Right lobe of liver (tissue), 4 donors: Measurements from ENCODE around the gene SCN9A.

Experiments
- POLR2A ChIP-seq: fragments of 450-650 bp; IDR thresholded peaks from one replicate; pipeline ENCODE4 v1.6.1; 2017; ENCODE audit warnings: antibody characterized with exemption, mild to moderate bottlenecking
- TF ChIP-seq, protein P1 (sequence below), 4 donors: fragments of 200-600 bp in 3 of 4; fragments of 450-650 bp in 1 of 4; IDR thresholded peaks; one replicate each; pipeline versions ENCODE4 v1.5.1 to v1.8.0; 2016 to 2022; ENCODE audit warnings: antibody characterized with exemption in 4 of 4, mild to moderate bottlenecking in 2 of 4
- donor health status: DM: no; HTN: no; CAD: no.
- donor health status: DM: no; HTN: no; CAD: no.
- donor health status: DM: no; HTN: yes; CAD: no.

DNA sequence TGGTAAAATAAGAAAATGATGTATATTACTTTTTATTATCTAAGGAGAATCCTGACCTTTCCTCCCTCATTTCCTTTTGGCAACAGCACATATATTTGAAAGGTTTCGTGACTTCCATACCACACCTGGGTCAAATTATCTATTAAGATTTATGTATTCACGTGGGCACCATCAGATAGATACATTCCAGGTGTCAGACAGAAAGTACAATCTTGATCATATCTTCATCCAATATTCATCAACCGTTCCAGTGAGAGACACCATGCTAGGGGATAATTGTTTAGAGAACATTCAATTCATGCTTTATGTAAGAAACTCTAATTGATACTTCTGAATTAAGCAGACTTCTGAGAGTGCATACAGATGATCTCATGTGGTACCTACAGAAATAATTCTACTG lies 73.7 kb downstream of the SCN9A start:
- TF ChIP-seq, protein P1, sequence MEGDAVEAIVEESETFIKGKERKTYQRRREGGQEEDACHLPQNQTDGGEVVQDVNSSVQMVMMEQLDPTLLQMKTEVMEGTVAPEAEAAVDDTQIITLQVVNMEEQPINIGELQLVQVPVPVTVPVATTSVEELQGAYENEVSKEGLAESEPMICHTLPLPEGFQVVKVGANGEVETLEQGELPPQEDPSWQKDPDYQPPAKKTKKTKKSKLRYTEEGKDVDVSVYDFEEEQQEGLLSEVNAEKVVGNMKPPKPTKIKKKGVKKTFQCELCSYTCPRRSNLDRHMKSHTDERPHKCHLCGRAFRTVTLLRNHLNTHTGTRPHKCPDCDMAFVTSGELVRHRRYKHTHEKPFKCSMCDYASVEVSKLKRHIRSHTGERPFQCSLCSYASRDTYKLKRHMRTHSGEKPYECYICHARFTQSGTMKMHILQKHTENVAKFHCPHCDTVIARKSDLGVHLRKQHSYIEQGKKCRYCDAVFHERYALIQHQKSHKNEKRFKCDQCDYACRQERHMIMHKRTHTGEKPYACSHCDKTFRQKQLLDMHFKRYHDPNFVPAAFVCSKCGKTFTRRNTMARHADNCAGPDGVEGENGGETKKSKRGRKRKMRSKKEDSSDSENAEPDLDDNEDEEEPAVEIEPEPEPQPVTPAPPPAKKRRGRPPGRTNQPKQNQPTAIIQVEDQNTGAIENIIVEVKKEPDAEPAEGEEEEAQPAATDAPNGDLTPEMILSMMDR (IDR thresholded peaks at IDR 0.05) = no peak
- TF ChIP-seq POLR2A = no peak
